Measurements from ENCODE around the gene CCN5.

CCN5 gene

DNA sequence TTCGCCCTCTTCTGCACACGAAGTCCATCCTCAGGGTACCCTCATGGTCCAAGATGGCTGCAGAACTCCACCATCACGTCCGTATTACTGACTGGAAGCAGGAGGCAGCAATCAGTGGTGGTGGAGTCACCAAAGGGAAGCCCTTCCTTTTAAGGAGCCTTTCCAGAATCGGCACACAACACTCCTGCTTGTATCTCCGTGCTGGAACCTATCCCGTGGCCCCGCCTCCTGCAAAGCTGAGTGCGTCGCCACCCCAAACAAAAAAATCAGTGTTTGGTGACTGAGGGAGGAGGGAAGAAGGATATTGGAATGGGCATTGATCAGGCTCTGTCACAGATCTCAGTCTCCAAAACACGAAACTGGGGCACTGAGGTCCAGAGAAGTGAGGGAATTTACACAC, 5.8 kb upstream of the CCN5 start:
- TF ChIP-seq, protein P1, sequence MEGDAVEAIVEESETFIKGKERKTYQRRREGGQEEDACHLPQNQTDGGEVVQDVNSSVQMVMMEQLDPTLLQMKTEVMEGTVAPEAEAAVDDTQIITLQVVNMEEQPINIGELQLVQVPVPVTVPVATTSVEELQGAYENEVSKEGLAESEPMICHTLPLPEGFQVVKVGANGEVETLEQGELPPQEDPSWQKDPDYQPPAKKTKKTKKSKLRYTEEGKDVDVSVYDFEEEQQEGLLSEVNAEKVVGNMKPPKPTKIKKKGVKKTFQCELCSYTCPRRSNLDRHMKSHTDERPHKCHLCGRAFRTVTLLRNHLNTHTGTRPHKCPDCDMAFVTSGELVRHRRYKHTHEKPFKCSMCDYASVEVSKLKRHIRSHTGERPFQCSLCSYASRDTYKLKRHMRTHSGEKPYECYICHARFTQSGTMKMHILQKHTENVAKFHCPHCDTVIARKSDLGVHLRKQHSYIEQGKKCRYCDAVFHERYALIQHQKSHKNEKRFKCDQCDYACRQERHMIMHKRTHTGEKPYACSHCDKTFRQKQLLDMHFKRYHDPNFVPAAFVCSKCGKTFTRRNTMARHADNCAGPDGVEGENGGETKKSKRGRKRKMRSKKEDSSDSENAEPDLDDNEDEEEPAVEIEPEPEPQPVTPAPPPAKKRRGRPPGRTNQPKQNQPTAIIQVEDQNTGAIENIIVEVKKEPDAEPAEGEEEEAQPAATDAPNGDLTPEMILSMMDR (IDR thresholded peaks at IDR 0.05; ENCODE audit: insufficient read depth, low read length, poor library complexity, severe bottlenecking) = no peak
- H3K36me3 ChIP-seq (ENCODE audit: control insufficient read depth, insufficient read depth, low read length) = no peaks in the 10 kb centered on the region
- DNase-seq (ENCODE audit: extremely low read depth, insufficient read length) = no peak
- no peaks in the 10 kb centered on the region for H3K27me3 ChIP-seq (replicated peaks; ENCODE audit: control insufficient read depth, insufficient read depth, low read length)
- H3K4me3 ChIP-seq (replicated peaks; ENCODE audit: low read depth, low read length) = no peak overlapping the region

DNA sequence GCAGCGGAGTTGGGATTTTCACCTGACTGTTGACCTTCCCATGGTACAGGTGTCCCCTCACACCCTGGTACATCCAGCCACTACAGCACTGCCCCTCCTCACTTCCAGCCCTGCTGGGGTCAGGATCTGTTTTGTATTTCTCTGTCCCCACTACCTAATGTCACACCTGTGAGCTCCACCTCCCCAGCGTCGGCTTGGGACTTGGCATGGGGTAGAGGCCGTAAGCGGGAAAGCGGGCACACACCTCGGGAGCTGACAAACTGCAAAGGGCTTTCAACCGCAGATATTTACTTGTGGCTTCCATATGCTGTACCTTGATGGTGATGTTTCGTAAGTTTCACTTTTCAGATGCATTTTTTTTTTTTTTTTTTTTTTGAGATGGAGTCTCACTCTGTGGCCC, 5.4 kb upstream of the CCN5 start:
- TF ChIP-seq, protein P1 (IDR thresholded peaks at IDR 0.05; ENCODE audit: insufficient read depth, low read length, poor library complexity, severe bottlenecking) = no peak
- no peak for DNase-seq (ENCODE audit: extremely low read depth, insufficient read length)
- Histone ChIP-seq H3K36me3 (ENCODE audit: control insufficient read depth, insufficient read depth, low read length) (no peaks in the 10 kb centered on the region), H3K4me3 (replicated peaks; ENCODE audit: low read depth, low read length) (no peak overlapping the region), H3K27me3 (replicated peaks; ENCODE audit: control insufficient read depth, insufficient read depth, low read length) (no peaks in the 10 kb centered on the region)

DNA sequence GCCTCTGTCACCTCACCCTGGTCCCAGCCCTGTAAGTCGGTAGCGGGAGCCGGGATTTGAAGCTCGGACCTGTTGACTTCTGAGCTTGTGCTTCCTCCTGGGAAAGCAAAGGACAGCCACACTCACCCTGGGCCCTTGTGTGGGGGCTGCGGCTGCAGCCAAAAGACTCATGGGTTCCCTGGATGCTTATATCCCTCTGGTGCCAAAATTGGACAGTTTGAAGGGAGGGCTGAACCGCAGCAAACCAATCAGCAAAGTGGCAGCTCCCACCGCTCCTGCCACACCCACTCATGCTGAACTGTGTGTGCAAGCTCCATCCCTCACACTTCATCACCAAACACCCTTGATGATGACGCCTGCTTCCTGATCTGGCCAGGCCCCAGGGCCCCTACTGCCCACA, 3.9 kb upstream of the CCN5 start:
- Histone ChIP-seq H3K27me3 (replicated peaks; ENCODE audit: control insufficient read depth, insufficient read depth, low read length) (no peaks in the 10 kb centered on the region), H3K36me3 (ENCODE audit: control insufficient read depth, insufficient read depth, low read length) (no peaks in the 10 kb centered on the region), H3K4me3 (replicated peaks; ENCODE audit: low read depth, low read length) (no peak overlapping the region)
- DNase-seq (ENCODE audit: extremely low read depth, insufficient read length) = no peak
- TF ChIP-seq, protein P1 (IDR thresholded peaks at IDR 0.05; ENCODE audit: insufficient read depth, low read length, poor library complexity, severe bottlenecking) = no peak

DNA sequence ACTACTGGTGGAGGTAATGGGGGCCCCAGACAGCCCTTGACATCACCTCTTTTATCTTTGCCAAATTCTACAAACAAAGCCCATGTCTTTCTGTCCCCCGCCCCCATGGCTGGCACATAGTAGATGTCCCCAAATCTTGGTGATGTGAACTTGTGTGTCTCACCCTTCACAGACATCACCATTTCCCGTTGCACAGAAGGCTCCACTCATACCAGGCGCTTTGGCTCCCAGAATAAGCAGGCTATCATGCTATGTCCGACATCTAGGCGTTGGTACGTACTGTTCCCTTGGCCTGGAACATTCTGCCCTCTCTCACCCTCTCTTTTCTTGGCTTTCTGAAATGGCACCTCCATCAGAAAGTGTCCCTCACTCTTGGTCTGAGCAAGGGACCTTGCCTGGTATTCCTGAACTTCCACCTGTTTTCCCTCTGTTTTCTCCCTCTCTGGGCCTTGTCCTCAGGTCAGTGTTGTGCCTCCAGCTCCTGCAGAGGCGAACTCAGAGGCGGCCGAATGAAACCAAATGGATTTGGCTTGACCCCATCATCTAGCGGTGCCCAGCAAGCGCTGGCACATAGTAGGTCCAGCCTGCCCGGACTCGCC, 968 bp upstream of the CCN5 start:
- TF ChIP-seq, protein P1 (IDR thresholded peaks at IDR 0.05; ENCODE audit: insufficient read depth, low read length, poor library complexity, severe bottlenecking) = no peak
- no peak for DNase-seq (ENCODE audit: extremely low read depth, insufficient read length)
- H3K36me3 ChIP-seq (ENCODE audit: control insufficient read depth, insufficient read depth, low read length) = no peaks in the 10 kb centered on the region
- no peak overlapping the region for H3K4me3 ChIP-seq (replicated peaks; ENCODE audit: low read depth, low read length)
- H3K27me3 ChIP-seq (replicated peaks; ENCODE audit: control insufficient read depth, insufficient read depth, low read length) = no peaks in the 10 kb centered on the region

DNA sequence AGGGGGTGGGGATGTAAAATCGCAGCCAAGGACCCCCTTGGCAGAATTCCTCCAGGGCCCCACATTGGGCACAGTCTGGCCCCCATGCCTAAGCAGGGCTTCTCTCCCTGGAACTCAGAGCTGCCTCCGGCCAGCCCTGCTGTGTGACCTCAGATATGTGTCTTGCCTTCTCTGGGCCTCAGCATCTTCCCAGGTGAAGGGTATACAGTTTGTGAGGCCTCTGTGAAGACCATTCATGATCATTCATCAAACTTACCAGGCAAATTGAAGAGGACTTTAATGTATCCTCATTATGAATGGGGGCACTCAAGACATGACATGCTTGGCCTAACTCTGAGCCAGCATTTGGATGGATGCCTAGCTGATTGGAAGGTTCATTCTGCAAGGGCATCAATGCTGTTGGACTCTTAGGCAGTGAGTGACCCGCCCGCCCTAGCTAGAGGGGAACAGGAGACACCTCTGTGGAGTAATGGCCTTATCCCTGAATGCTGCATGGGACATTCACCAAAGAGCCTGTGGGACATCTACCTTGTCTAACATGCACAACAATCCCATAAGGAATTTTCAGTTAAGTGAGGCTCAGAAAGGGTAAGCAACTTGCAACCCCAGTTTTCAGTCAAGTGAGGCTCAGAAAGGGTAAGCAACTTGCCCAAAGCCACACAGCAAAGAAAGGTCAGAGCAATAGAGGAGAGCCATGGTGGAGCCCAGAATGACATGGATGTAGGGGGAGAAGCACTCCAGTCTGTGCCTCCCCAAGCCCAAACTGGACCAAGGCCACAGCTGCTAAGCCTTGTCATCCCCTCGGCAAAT, 535 bp downstream of the CCN5 start:
- TF ChIP-seq, protein P1 (IDR thresholded peaks at IDR 0.05; ENCODE audit: insufficient read depth, low read length, poor library complexity, severe bottlenecking) = no peak
- Histone ChIP-seq H3K4me3 (replicated peaks; ENCODE audit: low read depth, low read length) (no peak overlapping the region), H3K36me3 (ENCODE audit: control insufficient read depth, insufficient read depth, low read length) (no peaks in the 10 kb centered on the region), H3K27me3 (replicated peaks; ENCODE audit: control insufficient read depth, insufficient read depth, low read length) (no peaks in the 10 kb centered on the region)
- no peak for DNase-seq (ENCODE audit: extremely low read depth, insufficient read length)

All from GM06990 (cell line).